Measurements from ENCODE around the gene SMC1B.
"Not testable (repeated sequence)": the region's sequence is repeated elsewhere in the genome, so short reads cannot be mapped to it uniquely, and the experiment has no call there.

Gene SMC1B

DNA sequence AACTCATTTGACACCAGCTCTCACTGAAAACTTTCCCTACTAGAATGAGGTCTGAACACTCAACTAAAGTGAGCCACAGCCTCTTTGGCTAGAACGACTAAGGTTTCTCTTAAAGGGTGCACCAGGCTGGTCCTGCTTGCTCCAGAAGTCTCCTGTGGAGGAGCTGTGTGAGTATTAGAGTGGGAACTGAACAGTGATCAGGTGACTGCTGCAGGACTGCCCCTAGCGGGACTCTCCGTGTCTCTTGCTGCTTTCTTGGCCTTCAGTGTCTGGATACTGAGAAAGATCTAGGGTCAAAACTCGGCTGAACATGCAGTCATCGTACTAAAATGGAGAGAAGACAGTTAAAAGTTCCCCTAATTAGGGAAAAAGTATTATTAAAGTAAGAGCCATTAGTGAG is 69.1 kb downstream of the SMC1B start:
- DNase-seq = no peak

DNA sequence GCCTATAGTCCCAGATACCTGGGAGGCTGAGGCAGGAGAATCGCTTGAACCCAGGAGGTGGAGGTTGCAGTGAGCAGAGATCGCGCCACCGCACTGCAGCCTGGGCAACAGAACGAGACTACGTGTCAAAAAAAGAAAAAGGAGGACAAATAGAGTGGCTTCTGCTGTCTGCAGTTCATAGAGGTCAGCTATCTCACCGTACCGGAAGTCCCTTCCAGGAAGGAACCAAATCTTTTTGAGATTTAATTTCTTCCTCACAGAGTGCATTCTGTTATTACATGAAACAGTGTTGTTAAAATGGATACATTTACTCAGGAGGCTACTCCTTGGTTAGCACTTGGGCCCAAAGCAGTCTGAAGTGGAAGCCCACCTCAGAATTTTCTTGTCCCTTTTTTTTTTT is 70.3 kb downstream of the SMC1B start:
- no peak for DNase-seq

DNA sequence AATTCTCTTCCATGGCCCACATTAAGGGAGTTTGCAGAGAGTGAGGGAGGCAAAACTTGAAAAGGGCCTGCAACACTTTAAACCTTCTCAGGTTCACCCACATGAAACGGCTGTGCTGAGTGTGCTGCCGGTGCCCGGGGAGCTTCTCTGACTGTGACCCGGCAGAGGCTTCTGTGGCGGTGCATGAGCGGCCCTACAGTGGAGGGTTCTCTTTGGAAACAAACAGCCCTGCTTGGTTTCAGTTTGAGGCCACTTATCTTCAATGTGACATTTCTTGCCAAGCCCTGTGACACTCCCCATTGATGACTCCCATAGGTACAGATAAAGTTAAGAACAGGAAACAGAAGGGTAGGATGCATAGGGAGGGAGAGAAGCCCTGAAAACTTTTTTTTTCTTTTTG is 71.9 kb downstream of the SMC1B start:
- DNase-seq = no peak

DNA sequence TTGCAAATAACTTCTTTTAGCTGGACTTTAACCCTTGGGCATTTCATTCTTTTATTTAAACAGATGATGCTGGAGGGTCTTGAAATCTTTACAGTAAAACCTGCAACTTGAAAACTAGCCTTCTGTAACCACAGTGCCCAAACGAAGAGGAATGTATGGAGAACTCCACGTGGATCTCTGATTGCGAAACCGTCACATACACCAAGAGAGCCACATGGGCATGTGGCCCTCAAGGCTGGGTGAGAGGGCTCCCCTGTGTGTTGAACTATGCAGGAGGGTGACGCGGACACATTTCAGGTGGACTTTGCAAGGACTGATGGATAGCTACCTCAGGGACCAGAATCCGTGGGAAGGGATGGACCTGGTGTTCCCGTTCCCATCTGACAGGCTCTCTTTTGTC is 73.1 kb downstream of the SMC1B start:
- no peak for DNase-seq

DNA sequence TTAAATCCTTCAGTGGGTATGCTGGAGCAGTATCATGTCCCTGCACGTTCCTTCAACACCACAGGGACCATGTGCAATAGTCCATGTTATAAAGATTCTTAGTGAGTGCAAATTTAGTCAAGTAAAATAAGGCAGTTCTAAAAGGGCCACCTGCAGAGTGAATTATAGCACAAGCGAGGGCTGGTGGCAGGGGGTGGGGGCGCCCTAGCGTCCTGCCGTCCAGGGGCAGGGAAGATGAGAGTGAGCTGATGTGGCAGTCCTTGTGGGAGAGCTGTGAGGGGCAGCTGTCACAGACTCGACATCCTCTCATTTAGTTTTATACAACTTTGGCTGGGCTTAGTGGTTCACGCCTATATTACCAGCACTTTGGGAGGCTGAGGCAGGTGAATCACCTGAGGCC is 74.6 kb downstream of the SMC1B start:
- no peak for DNase-seq

DNA sequence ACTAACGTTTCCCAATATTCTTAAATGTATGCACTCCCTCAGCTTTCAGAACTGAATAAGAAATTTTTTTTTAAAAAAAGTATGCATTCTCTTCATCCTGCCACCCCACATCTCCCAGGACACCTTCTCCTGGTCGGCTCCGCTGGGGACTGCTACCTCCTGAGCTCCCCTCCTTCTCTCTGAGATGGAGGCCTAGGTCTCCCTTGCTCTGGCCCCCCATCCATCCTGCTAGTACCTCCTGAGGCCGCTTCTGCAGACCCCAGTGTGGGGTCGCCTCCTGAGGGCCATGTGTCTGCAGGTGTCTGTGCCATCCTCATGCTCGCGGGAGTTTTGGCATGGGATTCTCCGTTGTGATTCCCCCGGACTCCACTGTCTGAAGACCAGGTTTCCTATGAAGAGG is 75.9 kb downstream of the SMC1B start:
- no peak for DNase-seq

DNA sequence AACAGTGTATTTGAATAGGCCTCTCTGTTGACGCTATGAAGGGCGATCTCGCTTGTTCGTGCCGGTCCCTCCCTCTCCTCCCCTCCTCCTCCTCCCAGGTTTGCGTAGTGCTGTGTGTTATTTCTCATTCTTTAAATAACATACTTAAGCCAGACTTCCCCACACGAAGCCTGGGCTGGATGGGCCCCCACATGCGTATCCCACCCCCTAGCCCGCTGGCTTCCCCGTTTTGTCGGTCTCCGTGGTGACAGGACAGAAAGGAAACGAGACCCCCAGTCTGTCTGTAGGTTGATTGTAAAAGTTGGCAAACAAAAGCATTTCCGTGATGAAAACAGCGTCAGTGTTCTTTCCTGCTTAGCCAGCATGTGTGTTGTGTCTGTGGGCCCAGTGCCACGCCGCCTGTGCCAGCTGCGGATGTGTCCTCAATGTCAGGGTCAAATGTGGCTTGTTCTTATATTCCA is 76.4 kb downstream of the SMC1B start:
- DNase-seq = no peak

DNA sequence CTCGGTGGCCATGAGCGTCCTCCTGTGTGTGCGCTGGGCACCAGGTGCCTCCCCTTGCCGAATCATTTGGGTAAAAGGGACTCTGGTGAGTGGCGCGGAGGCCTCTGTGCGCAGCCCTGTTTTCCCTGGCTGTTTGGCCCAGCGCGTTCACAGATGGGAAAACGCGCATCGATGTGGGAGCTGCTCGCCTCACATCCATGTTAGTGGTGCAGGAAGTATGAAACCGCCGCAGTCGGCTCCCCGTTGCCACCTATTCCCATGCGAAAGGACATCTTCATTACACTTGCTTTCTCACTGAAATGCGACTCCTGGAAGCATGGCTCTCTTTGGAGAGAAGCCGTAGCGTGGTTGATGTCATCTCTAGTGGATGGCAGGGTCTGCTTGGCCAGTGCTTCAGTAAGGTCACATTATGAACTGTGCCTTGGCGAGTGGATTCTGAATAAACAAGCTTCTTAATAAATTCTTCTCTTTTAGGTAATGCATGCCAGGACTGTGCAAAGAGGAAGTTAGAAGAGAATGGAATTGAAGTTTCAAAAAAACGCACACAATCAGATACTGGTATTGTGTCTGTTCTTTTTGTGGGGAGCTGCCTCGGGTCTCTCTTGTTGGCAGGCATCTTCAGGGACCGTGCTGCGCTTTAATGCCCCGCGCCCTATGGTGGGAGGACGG is 77.4 kb downstream of the SMC1B start:
- DNase-seq = no peak

DNA sequence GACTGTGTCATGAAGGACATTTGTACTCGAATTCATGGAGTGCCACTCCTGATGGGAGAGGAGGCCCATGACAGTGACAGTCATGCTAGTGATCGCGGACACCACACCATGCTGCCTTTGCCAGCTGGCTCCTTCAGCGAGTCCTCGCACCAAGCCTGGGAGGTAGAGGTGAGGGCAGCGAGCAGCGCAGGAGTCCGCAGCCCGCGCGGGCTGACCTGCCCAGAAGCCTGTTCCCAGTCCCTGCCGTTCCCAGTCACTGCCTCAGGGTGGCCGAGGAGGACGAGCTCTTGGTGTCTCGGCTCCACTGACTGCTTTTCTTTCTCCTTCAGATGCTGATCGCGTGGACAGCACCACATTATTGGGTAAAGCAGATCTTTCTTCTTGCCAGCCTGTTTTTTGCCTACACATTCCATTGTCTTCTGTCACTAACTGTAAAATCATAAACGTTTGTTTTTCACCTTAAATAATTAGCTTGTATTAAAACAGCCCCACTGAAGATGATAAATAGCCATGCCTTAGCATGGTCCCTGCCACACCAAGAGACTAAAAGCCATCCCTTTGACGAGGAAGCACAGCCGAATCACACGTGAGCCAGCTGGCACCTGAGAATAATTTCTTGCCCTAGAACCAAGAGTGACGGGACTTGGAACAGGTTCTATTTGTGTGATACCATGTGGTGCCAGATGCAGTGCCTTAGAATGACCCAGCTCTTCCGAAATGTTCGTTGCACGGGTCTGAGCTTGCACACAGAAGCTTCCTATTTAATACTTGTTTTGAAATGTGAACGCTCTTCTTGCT is 78.2 kb downstream of the SMC1B start:
- DNase-seq = no peak

DNA sequence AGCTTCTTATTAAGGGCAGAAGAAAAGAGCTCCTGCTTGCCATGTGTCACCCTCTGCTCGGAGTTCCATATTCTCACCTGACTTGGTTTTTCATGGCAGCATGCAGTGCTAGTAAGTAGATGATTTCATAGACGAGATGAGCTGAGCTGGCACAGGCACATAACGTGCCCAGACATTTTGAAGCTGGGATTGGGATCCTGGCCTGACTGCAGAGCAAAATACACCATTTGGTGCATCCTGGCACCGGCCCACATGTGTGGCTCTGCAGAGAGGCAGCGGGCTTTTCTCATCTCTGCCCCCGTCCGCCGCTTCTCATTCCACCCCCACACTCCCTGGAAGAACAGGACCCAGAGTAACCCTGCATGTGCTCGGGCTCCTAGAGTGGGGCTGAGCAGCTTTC is 78.9 kb downstream of the SMC1B start:
- peak; percentile 11 for DNase-seq

DNA sequence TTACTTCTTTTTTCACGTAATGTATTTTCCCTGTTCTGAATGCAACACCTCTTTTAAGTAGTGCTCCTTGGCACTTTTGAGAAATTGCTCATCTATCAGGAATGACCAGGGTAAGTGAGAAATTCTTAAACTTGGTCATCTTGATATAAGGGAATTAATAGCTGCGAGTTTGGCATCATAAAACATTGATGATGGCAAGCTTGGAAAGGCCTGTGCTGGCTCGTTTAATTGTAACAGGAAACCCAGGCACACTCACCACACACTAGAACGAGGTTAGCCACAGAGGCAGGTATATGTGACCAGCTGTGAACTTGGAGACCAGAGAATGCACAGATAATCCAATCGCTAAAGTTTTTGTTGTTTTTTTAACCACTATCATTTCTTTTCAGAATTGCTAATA is 79.3 kb downstream of the SMC1B start:
- no peak for DNase-seq

DNA sequence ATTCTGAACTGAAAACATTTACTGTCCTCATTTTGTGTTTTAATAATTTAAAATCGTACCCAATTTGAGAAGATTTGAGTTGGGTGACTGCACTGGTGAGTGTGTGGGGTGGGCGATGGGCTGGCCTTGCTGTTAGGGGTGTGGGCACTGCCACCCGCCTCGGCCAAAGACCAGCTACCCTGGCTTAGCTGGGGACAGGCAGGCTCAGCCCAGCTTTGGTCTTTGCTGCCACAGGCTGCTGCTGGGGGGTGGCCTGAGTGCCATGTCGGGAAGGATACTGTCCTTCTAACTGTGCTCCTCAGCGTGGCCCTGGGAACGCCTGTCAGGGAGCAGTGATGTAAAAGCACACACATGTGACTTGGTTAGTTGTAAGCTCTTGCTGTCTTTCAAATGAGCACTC is 81.4 kb downstream of the SMC1B start:
- DNase-seq = no peak

DNA sequence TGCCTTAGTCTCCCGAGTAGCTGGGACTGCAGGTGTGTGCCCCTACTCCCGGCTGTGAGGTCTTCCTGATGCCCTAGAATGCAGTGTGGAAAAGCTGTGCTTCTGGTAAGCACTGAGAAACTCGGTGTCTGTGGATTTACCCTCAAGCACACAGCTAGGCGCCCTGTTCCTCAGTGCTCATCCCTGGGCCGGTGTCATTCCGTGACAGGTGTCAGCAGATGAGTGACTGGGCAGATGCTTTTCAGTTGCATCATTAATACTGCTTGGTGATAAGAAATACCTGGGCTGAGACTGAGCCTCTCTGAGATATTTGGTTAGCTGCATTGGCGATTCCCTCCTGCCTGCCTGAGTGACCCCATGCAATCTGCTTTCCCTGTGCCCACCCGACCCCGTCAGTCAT is 81.9 kb downstream of the SMC1B start:
- DNase-seq = no peak

DNA sequence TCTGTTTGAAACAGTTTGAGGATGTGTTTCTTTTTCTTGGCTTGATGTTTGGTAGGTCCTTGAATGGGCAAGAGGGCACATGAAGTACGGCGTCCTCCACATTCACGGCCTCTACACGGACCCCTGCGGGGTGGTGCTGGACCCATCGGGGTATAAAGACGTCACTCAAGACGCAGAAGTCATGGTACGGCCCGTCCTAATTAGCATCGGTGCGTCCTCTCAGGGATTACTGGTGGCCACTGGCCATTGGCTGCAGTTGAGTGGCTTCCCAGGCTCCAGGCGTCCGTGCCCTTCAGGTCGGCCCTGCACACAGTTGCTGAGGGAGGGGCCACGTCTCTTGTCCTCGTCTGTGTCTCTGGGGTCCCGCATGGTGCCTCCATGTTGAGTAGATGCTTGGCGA is 82.9 kb downstream of the SMC1B start:
- no peak for DNase-seq

DNA sequence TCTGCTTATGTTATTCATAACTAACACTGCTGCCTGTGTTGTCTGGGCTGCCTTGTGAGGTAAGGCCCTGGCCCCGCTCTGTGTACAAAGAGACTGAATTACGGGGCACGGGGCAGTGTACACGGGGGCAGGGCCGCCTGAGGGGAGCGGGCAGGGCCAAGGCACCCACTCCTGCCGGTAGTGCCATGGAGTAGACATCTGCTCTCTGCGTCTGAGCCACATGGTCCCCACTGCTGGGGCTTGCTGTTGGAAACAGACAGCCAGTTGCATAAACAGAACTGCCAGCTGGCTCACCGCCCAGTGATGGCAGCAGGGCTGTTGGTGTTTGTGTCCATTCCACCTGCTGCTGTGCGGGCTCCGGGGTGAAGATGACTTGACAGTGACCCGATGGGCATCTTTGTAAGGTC is 83.9 kb downstream of the SMC1B start:
- peak; percentile 92 for DNase-seq

DNA sequence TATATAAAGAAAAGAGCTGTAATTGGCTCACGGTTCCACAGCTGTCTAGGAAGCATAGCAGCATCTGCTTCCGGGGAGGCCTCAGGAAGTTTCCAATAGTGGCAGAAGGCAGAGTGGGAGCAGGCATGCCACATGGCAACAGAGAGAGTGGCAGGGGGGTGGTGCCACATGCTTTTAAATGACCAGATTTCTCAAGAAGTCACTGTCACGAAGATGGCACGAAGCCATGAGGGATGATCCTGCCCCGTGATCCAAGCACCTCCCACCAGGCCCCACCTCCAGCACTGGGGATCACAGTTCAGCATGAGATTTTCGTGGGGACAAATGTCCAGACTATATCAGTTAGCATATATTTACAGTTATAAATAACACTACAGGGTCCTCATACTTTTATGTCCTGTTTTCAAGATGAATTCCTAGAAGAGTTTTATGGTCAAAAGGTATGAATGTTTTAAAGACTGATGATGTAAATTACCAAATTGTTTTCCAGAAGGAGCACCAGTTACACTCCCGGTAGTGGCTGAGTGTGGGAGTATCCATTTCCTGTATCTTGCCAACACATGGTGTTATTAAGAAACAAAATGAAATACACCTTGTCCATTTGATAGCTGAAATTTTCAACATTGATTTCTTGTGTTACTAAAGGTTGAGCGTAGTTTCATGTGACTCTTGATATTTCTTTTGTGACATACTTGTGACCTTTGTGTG is 84.4 kb downstream of the SMC1B start:
- DNase-seq = peak; percentile 92

DNA sequence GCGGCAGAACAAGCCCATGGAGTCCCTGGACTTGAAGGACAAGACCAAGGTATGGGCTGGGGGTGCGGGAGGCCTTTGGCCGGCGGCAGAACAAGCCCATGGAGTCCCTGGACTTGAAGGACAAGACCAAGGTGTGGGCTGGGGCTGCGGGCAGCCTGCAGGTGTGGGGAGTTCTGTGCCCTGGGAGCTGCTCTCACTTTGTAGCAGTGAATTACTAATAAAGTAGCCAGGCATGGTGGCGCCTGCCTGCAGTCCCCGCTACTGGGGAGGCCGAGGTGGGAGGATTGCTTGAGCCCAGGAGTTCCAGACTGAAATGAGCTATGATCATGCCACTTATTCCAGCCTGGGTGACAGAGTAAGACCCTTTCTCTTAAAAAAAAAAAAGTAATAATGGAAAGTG is 85.1 kb downstream of the SMC1B start:
- DNase-seq = not testable (repeated sequence)

DNA sequence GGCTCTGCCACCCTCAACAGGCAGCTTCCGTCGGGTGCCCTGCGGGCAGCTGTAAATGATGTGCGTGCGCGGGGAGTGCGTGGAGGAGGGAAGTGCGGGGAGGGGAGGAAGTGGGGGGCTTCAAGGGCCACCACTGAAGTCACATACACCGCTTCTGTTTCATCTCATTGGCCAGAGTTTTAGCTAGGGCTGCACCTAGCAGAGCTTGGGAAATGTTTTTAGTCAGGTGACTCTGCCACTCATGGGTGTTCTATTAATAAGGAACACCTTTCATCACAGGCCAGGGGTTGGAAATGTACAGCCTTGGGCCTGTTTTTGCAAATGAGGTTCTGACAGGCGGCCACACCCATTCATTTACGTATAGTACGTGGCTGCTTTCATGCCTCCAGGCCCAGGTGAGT is 89.1 kb downstream of the SMC1B start:
- no peak for DNase-seq

DNA sequence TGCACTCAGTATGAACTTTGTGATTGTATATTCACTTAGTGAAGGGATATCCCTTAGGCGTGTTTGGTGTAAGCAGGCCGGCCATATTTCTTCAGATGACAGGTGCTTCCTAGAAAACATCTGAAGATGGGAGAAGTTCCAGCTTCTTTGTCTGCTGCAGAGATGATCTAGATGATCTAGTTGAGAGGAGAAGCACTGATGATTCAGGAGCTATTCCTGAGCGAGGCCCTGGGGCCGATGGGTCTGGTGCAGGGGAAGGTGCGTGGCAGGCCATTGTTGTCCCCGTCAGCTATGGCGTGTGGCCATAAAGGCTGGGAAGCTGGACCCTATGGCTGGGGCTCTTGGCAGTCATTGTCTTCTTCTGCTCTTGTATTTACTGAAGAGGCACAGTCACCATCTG is 89.7 kb downstream of the SMC1B start:
- DNase-seq = no peak

DNA sequence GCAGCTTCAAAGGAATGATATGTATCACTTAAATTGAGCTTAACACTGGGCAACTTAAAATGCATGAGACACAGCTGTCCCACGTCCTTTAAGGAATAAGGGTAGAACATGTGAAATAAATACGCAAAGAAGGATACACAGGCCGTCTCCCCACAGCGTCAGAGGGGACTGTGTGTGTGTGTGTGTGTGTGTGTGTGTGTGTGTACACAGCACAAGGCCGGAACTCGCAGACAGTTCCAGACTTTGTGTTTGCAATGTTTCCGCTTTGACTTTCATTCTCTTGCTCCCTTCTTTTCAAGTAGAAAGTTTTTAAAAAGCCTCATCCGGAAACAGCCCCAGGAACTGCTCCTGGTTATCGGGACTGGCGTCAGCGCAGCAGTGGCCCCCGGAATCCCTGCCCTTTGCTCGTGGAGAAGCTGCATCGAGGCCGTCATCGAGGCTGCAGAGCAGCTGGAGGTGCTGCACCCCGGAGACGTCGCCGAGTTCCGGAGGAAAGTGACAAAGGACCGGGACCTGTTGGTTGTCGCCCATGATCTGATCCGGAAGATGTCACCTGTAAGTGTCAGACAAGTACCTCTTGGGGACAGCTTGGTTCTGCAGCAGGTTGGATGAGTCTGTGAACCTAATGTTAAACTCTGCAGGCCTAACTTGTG is 90.4 kb downstream of the SMC1B start:
- DNase-seq = no peak

DNA sequence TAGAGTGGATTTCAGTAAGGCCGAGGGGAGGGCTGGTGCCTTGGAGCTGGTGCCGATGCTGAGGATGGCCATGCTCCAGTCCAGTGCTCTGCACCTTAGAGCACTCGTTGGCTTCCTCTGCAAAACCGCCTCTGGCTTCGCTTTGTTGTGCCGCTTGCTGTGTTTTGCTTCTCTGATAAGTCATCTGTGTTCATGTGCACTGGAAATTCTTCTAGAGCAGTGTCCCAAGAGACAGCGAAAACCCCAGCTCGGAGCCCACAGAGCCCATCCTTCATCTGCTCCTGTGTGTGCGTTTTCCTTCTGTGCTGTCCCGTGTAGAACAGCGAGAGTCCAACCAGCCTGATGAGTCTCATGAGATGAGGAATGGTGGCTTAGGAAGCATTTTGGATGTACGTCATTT is 91.6 kb downstream of the SMC1B start:
- no peak for DNase-seq

DNA sequence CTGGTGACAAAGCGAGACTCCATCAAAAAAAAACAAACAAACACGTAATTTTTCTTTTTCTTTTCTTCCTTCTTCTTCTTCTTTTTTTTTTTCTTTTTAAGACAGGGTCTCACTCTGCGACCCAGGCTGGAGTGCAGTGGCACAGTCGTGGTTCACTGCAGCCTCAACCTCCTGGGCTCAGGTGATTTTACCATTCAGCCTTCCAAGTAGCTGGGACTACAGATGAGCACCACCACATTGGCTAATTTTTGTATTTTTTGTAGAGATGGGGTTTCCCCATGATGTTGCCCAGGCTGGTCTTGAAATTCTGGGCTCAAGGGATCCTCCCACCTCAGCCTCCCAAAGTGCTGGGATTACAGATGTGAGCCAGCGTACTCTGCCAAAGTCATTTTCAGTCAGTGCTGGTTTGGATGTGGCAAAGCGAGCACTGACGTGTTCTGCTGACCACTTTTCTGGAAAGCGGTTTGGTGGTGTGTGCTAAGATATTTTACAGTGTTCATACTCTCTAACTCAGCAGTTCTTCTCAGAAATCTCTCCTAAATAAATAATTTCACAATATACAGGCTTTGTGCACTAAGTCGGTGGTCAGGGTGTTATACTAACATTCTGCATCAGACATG is 92.9 kb downstream of the SMC1B start:
- no peak for DNase-seq

DNA sequence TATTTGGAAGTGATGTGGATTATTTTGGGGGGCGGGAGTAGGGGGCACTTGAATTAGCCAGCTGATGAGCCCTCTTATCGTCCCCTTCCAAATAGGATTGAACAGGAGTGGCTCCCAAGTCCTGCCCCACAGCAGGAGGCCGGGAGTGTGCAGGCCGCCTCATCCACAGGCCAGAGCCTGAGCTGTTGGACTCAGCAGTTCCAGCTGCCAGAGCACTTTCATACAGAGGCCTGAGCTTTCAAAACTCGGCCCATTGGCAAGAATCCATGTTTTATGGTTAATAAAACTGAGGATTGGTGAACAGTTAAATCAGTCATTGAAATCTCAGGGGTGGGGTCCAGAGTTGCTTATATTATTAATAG is 94.1 kb downstream of the SMC1B start:
- DNase-seq = no peak
